Endothelial cell of coronary artery (primary cell): ENCODE results near the gene UBP1. TPM values are rescaled to one million over a fixed set of nuclear protein-coding genes. Genes with fewer than 3 reads are reported as not detected.

Source experiments
- total RNA-seq: library from RNA; depleted of rRNA; stranded (reverse); fragments of >200 nt; gene quantifications from 2 replicates; pipeline ENCODE4 v1.2.3, GENCODE V29; 2014

UBP1 gene, protein sequence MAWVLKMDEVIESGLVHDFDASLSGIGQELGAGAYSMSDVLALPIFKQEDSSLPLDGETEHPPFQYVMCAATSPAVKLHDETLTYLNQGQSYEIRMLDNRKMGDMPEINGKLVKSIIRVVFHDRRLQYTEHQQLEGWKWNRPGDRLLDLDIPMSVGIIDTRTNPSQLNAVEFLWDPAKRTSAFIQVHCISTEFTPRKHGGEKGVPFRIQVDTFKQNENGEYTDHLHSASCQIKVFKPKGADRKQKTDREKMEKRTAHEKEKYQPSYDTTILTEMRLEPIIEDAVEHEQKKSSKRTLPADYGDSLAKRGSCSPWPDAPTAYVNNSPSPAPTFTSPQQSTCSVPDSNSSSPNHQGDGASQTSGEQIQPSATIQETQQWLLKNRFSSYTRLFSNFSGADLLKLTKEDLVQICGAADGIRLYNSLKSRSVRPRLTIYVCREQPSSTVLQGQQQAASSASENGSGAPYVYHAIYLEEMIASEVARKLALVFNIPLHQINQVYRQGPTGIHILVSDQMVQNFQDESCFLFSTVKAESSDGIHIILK
- total RNA-seq, result 48.1 and 57.1 TPM in 2 replicates

GRCh38 chr3:33440328-33441224 lies at the start of gene UBP1:
Gene UBP1 (minus strand): TSS chr3:33440405. CDS start chr3:33439848, 557 bp downstream.

Other genes starting within 250 kb of the UBP1 start
- 1.9 and 4.4 TPM in 2 replicates for gene SUSD5, start 221.6 kb downstream of the UBP1 start, total RNA-seq
- 13.7 and 17.7 TPM in 2 replicates for gene FBXL2, start 163.0 kb downstream of the UBP1 start, total RNA-seq